C4-2B (cell line): ENCODE results near the gene SIGLEC14.

Source experiments
- CTCF ChIP-seq: fragments of 450-650 bp; conservative IDR thresholded peaks from 2 replicates; pipeline ENCODE4 v1.5.1; 2017; ENCODE audit warnings: mild to moderate bottlenecking
- ZFX ChIP-seq: fragments of 450-650 bp; IDR thresholded peaks from 2 replicates; pipeline ENCODE4 v1.6.1; 2017

GRCh38 chr19:51690454-51691073 is 43.9 kb upstream of the SIGLEC14 start:
- TF ChIP-seq CTCF (no peak), ZFX (no peak)
